ENCODE data around the gene NPAS3.

- TF ChIP-seq CTCF (IDR thresholded peaks at IDR 0.05) (no peak), EZH2phosphoT487 (IDR thresholded peaks at IDR 0.05) (no peak), EZH2 (IDR thresholded peaks at IDR 0.05) (no peak)
Observed at GRCh38 chr14:32985866-32986265, 47.2 kb downstream of the NPAS3 start.
